OCI-LY7 (cell line): ENCODE data around the gene PPP2R1B. TPM values are rescaled to one million over a fixed set of nuclear protein-coding genes. Genes with fewer than 3 reads are reported as not detected.

Source experiments
- BruUV-seq: library from RNA; stranded (reverse); fragments of 400-500 nt; replicated peaks from 2 replicates; lab custom pipeline; 2021; lab: Mats Ljungman, UMichigan
- CTCF ChIA-PET: fragments of 300-600 bp; sonication (Branson Sonifier 250); formaldehyde crosslinking; loops from one replicate; lab custom pipeline; 2022; ENCODE audit warnings: antibody characterized with exemption; ENCODE audit not compliant: unreplicated experiment; lab: Charles Lee
- POLR2A ChIA-PET: fragments of 300-600 bp; sonication (Branson Sonifier 250); formaldehyde crosslinking; loops from one replicate; lab custom pipeline; 2022; ENCODE audit warnings: antibody characterized with exemption; lab: Charles Lee
- DNase-seq: peaks from one replicate; pipeline ENCODE4 v3.0.0-alpha.2; 2015; ENCODE audit warnings: low spot score
- H2AFZ ChIP-seq: fragments of 200-600 bp; sonication (generic), shearing (Covaris generic); 2 replicates; pipeline ENCODE4 v1.6.1; 2014; ENCODE audit warnings: mild to moderate bottlenecking, antibody characterized with exemption, low read length, moderate library complexity
- H3K27ac ChIP-seq: fragments of 200-600 bp; sonication (generic); 2 replicates; pipeline ENCODE4 v1.5.1; 2014; ENCODE audit warnings: mixed run types, low read depth, mild to moderate bottlenecking, moderate library complexity, low read length, inconsistent platforms; ENCODE audit not compliant: poor library complexity, severe bottlenecking
- H3K36me3 ChIP-seq: fragments of 200-600 bp; sonication (generic); 2 replicates; pipeline ENCODE4 v1.6.1; 2014; ENCODE audit warnings: mild to moderate bottlenecking, antibody characterized with exemption, low read length, moderate library complexity, mixed read lengths; ENCODE audit not compliant: insufficient read depth
- H3K4me1 ChIP-seq: fragments of 200-600 bp; sonication (generic); 2 replicates; pipeline ENCODE4 v1.5.1; 2014; ENCODE audit warnings: mild to moderate bottlenecking, low read length; ENCODE audit not compliant: insufficient read depth, poor library complexity, severe bottlenecking
- H3K4me2 ChIP-seq: fragments of 200-600 bp; sonication (generic); 2 replicates; pipeline ENCODE4 v1.6.1; 2014; ENCODE audit warnings: mild to moderate bottlenecking, low read length
- H3K4me3 ChIP-seq: fragments of 200-600 bp; sonication (generic); 2 replicates; pipeline ENCODE4 v1.5.1; 2014; ENCODE audit warnings: mild to moderate bottlenecking, low read depth, low read length; ENCODE audit not compliant: poor library complexity, severe bottlenecking
- H3K79me2 ChIP-seq: fragments of 200-600 bp; sonication (generic); 2 replicates; pipeline ENCODE4 v1.6.1; 2016; ENCODE audit warnings: low read depth, mild to moderate bottlenecking, low read length, moderate library complexity, mixed read lengths; ENCODE audit not compliant: insufficient read depth
- H3K9me2 ChIP-seq: fragments of 200-600 bp; sonication (generic); 2 replicates; pipeline ENCODE4 v1.6.1; 2016; ENCODE audit warnings: mild to moderate bottlenecking, low read length, mixed read lengths; ENCODE audit not compliant: insufficient read depth
- H3K9me3 ChIP-seq: fragments of 200-600 bp; sonication (generic); 2 replicates; pipeline ENCODE4 v1.6.1; 2014; ENCODE audit warnings: mild to moderate bottlenecking, mixed run types, low read length, mixed read lengths
- H4K20me1 ChIP-seq: fragments of 200-600 bp; sonication (generic); 2 replicates; pipeline ENCODE4 v1.6.1; 2014; ENCODE audit warnings: mild to moderate bottlenecking, antibody characterized with exemption, low read length, moderate library complexity, mixed read lengths; ENCODE audit not compliant: insufficient read depth
- CTCF ChIP-seq: fragments of 200-600 bp; sonication (generic); conservative IDR thresholded peaks from 2 replicates; pipeline ENCODE4 v1.5.1; 2014; ENCODE audit warnings: mild to moderate bottlenecking, antibody characterized with exemption, low read length, moderate library complexity, mixed read lengths
- EZH2phosphoT487 ChIP-seq: fragments of 200-600 bp; sonication (generic); IDR thresholded peaks from 2 replicates; pipeline ENCODE4 v1.6.1; 2018; ENCODE audit warnings: low read depth, borderline replicate concordance, mild to moderate bottlenecking, mixed run types, antibody characterized with exemption, low read length, moderate library complexity, mixed read lengths
- intact Hi-C: fragments of 100-400 bp; cut with micrococcal nuclease; formaldehyde crosslinking; loops from one replicate; pipeline ENCODE4 v1.10.0; 2022; ENCODE audit not compliant: unreplicated experiment
- total RNA-seq, 2 experiments: library from RNA; depleted of rRNA in 1 of 2; stranded (reverse); fragments of >200 nt in 1 of 2; shearing (Covaris generic) in 1 of 2; gene quantifications; 2 replicates each; pipeline ENCODE4 v1.2.3, GENCODE V29; 2014 to 2022

Gene PPP2R1B
- total RNA-seq, 2 experiments from 2014 or later = 50.6 to 84.2 TPM

- Histone ChIP-seq H2AFZ (no peak overlapping the region), H4K20me1 (no peaks in the 10 kb centered on the region), H3K4me1 (peaks cover 13% of the 10 kb centered on the region), H3K79me2 (no peaks in the 10 kb centered on the region), H3K4me2 (no peak overlapping the region), H3K27ac (no peak overlapping the region), H3K36me3 (peaks cover 7% of the 10 kb centered on the region), H3K9me2 (no peaks in the 10 kb centered on the region), H3K4me3 (no peak overlapping the region), H3K9me3 (no peaks in the 10 kb centered on the region)
- intact Hi-C loops = no loop called here
- no peak for TF ChIP-seq CTCF
- no TSS peak for BruUV-seq
- ChIA-PET POLR2A (interaction anchor here (0.5 kb wide), 2 partner anchors 74 to 350 kb away, joined by 3 to 4 read pairs; partner anchors contain the start of gene ALG9), CTCF (no interaction called here)
- DNase-seq = peak; percentile 75
Observed at GRCh38 chr11:111797145-111797581, 31.0 kb upstream of the PPP2R1B start.

- TF ChIP-seq EZH2phosphoT487 (no peak), CTCF (no peak)
- Histone ChIP-seq H3K36me3 (peaks cover 7% of the 10 kb centered on the region), H3K27ac (no peak overlapping the region), H3K4me2 (no peak overlapping the region), H3K9me3 (no peaks in the 10 kb centered on the region), H3K9me2 (no peaks in the 10 kb centered on the region), H3K4me3 (no peak overlapping the region), H2AFZ (no peak overlapping the region), H3K79me2 (no peaks in the 10 kb centered on the region), H3K4me1 (peaks cover 13% of the 10 kb centered on the region), H4K20me1 (no peaks in the 10 kb centered on the region)
- ChIA-PET CTCF (no interaction called here), POLR2A (interaction anchor here (0.6 to 1.1 kb wide), 5 partner anchors 17 to 1491 kb away, joined by 3 to 4 read pairs (median 3); no protein-coding TSS in a partner anchor)
- no peak for DNase-seq
- intact Hi-C loops = no loop called here
- BruUV-seq = no TSS peak
Observed at GRCh38 chr11:111796696-111797095, 30.5 kb upstream of the PPP2R1B start.

- TF ChIP-seq EZH2phosphoT487 (no peak), CTCF (no peak)
- H4K20me1 ChIP-seq = no peaks in the 10 kb centered on the region
- no TSS peak for BruUV-seq
- H3K27ac ChIP-seq = no peak overlapping the region
- no peak for DNase-seq
- no peaks in the 10 kb centered on the region for H3K9me2 ChIP-seq
- ChIA-PET POLR2A (interaction anchor here (0.6 to 1.2 kb wide), 4 partner anchors 13 to 171 kb away, joined by 3 read pairs; no protein-coding TSS in a partner anchor), CTCF (no interaction called here)
- intact Hi-C loops = no loop called here
- no peak overlapping the region for H2AFZ ChIP-seq
- H3K79me2 ChIP-seq = no peaks in the 10 kb centered on the region
- H3K4me2 ChIP-seq = no peak overlapping the region
- no peak overlapping the region for H3K4me3 ChIP-seq
- no peaks in the 10 kb centered on the region for H3K9me3 ChIP-seq
- H3K36me3 ChIP-seq = peaks cover 7% of the 10 kb centered on the region
- peaks cover 13% of the 10 kb centered on the region for H3K4me1 ChIP-seq
Observed at GRCh38 chr11:111795334-111795985, 29.3 kb upstream of the PPP2R1B start.
